Testis (tissue), 3 donors: ENCODE results near the gene ADAMTS13. TPM values are rescaled to one million over a fixed set of nuclear protein-coding genes. Genes with fewer than 3 reads are reported as not detected.

Experiments used
- DNase-seq: peaks from one replicate; pipeline ENCODE4 v3.0.0-alpha.2; 2019
- H3K27ac ChIP-seq, 2 donors: fragments of 200-600 bp; sonication (generic); one replicate each; pipeline ENCODE4 v1.5.1; 2019
- H3K27me3 ChIP-seq: fragments of 200-600 bp; sonication (generic); one replicate; pipeline ENCODE4 v1.5.1; 2019
- H3K36me3 ChIP-seq: fragments of 200-600 bp; sonication (generic); one replicate; pipeline ENCODE4 v1.5.1; 2017; ENCODE audit warnings: low read depth; ENCODE audit errors: missing control alignments
- H3K4me1 ChIP-seq: fragments of 200-600 bp; sonication (generic); one replicate; pipeline ENCODE4 v1.5.1; 2019
- H3K4me3 ChIP-seq, 2 donors: fragments of 200-600 bp; sonication (generic); one replicate each; pipeline ENCODE4 v1.5.1; 2017 to 2019
- H3K9me3 ChIP-seq: fragments of 200-600 bp; sonication (generic); one replicate; pipeline ENCODE4 v1.5.1; 2017
- CTCF ChIP-seq, 3 experiments: fragments of 450-650 bp in 2 of 3; fragments of 200-600 bp in 1 of 3; sonication (generic) in 1 of 3; IDR thresholded peaks; one replicate each; pipeline ENCODE4 v1.5.1; 2016 to 2019; ENCODE audit warnings: antibody characterized with exemption in 3 of 3, mild to moderate bottlenecking in 2 of 3, moderate library complexity in 1 of 3
- POLR2A ChIP-seq: fragments of 450-650 bp; IDR thresholded peaks from one replicate; pipeline ENCODE4 v1.6.1; 2017; ENCODE audit warnings: antibody characterized with exemption, mild to moderate bottlenecking, moderate library complexity
- WGBS, 2 donors: methylation state at CpG; one replicate each; pipeline ENCODE4 v1.1.5; 2018; 5-methylcytosine and 5-hydroxymethylcytosine counted together
- intact Hi-C: fragments of 100-400 bp; cut with DNase I; formaldehyde crosslinking; loops from one replicate; pipeline ENCODE4 v1.15.1; 2023; ENCODE audit warnings: low total_unique reads
- polyA plus RNA-seq: library from polyadenylated mRNA; stranded (reverse); fragments of 350-450 nt; fragmentation: Illumina TruSeq; extraction: RNeasy Lipid Tissue Mini Kit (QIAGEN cat#74804); gene quantifications from one replicate; pipeline ENCODE4 v1.2.3, GENCODE V29; 2014; ENCODE audit warnings: low read depth, low replicate concordance; ENCODE audit not compliant: insufficient read depth
- total RNA-seq, 2 donors: library from RNA; depleted of rRNA; stranded (reverse); fragments of >200 nt; gene quantifications; one replicate each; pipeline ENCODE4 v1.2.3, GENCODE V29; 2016

The ADAMTS13 gene
- total and polyA plus RNA-seq, 3 donors from 2014 or later, result 15.4 to 21.2 (median 15.6) TPM

DNA sequence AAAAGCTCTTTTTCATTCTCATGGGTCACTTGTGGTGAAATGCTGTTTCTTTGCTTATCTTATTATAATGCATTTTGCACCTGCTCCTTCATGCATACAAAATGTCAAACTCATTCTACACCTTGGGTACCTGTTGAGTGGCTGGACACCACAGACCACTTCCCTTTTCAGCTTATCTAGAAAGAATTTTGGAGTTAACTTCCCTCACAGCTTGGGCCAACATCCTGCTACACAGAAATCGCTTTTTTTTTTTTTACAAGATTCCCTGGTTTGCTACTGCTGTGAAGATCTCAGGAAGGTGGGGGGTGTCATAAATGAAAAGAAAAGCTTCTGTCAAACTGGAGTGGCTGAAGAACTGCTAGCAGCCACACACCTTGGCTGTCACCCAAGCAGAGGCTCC, 7.0 kb upstream of the ADAMTS13 start:
- Histone ChIP-seq H3K4me3 (no peak overlapping the region), H3K4me1 (peaks cover 10% of the 10 kb centered on the region), H3K27ac (no peak overlapping the region), H3K9me3 (no peaks in the 10 kb centered on the region), H3K36me3 (peaks cover 3% of the 10 kb centered on the region), H3K27me3 (no peaks in the 10 kb centered on the region)
- intact Hi-C loops, result no loop called here
- WGBS, 2 donors, result 77 to 83% methylated on average over 1 of the region's 1 CpG
- no peak for TF ChIP-seq CTCF (IDR thresholded peaks at IDR 0.05)
- TF ChIP-seq POLR2A, result no peak
- DNase-seq, result no peak

DNA sequence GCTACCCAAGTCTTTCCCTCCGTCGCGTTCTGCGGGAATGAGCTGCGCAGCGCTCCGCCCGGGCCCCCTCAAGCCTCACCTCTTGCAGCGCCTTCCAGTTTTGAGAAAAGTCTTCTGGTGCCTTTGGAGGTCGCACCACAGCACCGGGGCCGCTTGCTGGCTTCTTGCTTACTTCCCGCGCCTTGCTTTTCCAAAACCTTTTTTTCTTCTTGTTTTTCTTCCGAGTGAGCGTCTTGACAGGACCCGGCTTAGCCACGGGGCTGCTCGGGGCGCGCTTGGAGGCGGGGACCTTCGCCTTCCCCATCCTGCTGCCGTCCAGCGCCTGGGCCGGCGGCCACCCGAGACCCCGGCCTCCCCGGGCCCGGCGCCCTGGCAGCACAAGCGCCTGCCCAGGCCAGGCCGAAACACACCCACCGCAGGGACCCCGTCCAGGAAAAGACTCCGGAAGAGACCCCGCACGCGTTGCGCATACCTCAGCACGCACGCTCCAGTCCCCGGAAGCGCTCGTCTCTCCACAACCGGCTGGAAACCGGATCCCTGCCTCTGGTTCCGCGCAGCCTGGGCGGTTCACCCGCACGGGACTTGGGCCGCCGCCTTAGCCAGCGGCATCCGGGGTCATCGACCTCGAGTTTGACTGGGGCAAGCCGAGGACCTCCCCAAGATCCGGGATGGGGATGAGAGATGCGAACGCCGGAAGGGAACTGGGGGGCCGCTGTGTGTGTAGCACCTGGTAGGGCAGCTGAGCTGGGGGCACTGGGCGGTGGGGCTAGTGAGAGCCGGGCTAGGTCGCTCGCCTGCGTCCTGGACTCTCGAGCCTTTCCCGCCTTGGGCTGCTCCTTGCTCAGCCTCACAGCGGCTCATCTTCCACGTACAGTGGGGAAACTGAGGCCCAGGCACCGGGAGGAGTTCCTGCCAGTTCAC, 4.4 kb upstream of the ADAMTS13 start, which contains the start of gene REXO4:
Gene REXO4 (minus strand): TSS at position 470 of the 921 bp plus-strand sequence. CDS start 166 bp downstream, at position 304.
- peak within 1 kb of the TSS; percentile 15 to 87 for H3K27ac ChIP-seq
- 1% methylated on average over 47 to 57 of the region's 75 CpGs for WGBS, 2 donors
- intact Hi-C loops, result no loop called here

GRCh38 chr9:133419005-133419404, 3.2 kb upstream of the ADAMTS13 start:
- no peaks in the 10 kb centered on the region for H3K36me3 ChIP-seq
- DNase-seq, result no peak
- no peak for TF ChIP-seq CTCF (IDR thresholded peaks at IDR 0.05)
- no peak for TF ChIP-seq POLR2A
- peaks cover 10% of the 10 kb centered on the region for H3K4me1 ChIP-seq
- H3K27me3 ChIP-seq, result no peaks in the 10 kb centered on the region
- no peak overlapping the region for H3K4me3 ChIP-seq
- H3K9me3 ChIP-seq, result no peaks in the 10 kb centered on the region
- no peak overlapping the region for H3K27ac ChIP-seq
- intact Hi-C loops, result no loop called here
- 59 to 63% methylated on average over 13 of the region's 13 CpGs for WGBS, 2 donors

More for the DNA sequence above, 4.4 kb upstream of the ADAMTS13 start, which contains the start of gene REXO4:
- Histone ChIP-seq H3K27me3 (no peaks in the 10 kb centered on the region), H3K4me3 (peak within 1 kb of the TSS; percentile 83 to 85), H3K9me3 (no peaks in the 10 kb centered on the region), H3K36me3 (no peaks in the 10 kb centered on the region), H3K4me1 (peaks cover 10% of the 10 kb centered on the region)
- TF ChIP-seq POLR2A (no peak), CTCF (IDR thresholded peaks at IDR 0.05) (no peak)
- peak; percentile 80 for DNase-seq

DNA sequence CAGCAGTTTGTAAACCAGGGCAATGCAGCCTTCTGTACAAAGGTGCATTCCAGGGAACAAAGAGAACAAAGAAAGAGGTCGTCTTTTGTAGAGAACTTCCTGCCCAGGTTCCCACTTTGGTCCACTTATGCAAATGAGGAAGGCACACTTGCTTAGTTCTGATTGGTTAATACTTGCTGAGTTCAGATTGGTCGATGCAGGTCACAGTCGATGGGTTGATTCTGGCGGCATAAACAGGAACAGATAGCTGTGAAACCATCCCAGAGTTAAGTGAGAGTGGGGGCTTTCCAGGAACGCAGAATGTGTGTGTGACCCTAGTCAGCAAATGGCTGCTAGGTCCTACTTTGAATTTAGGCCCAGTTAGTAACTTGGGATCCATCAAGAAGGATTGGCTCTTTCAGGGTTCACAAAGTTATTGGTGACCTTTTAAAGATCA, 1.8 kb upstream of the ADAMTS13 start:
- WGBS, 2 donors, result 63 to 65% methylated on average over 5 of the region's 5 CpGs
- no peaks in the 10 kb centered on the region for H3K9me3 ChIP-seq
- no peak overlapping the region for H3K4me3 ChIP-seq
- DNase-seq, result no peak
- no peaks in the 10 kb centered on the region for H3K36me3 ChIP-seq
- no peaks in the 10 kb centered on the region for H3K27me3 ChIP-seq
- peaks cover 10% of the 10 kb centered on the region for H3K4me1 ChIP-seq
- no peak for TF ChIP-seq CTCF (IDR thresholded peaks at IDR 0.05)
- TF ChIP-seq POLR2A, result no peak
- no peak overlapping the region for H3K27ac ChIP-seq
- intact Hi-C loops, result no loop called here
